Measurements from ENCODE around the gene KCNQ1OT1.

The KCNQ1OT1 gene

DNA sequence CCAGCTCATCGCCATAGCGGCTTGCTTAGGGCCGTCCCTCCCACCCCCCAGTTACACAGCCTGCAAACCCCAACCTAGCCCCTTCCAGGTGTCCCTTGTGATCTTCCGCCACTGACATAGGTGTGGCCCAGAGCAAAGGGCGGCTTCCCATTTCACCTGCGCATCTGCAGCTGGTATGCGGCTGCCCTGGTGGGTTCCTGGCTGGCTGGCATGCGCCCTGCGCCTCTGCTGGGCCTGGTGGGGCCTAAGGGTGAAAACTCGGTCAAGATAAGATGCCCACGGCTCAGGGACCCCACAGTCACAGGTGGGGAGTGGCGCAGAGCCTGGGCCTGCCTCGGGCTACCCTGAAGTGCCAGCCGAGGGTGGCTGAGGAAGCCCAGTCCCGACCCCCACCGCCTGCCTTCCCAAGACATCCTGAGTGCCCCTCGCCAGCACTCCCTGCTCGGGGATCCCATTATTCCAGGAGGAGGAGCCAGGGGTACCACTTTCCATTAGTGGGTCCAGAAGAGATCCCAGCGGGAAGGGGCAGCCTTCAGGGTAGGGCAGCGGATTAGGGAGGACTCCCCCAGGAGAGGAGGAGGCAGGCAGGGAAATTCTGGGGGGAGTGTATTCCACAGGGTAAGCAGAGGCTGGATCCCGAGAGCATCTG lies 36.9 kb upstream of the KCNQ1OT1 start:
- DNase-seq, result no peak

DNA sequence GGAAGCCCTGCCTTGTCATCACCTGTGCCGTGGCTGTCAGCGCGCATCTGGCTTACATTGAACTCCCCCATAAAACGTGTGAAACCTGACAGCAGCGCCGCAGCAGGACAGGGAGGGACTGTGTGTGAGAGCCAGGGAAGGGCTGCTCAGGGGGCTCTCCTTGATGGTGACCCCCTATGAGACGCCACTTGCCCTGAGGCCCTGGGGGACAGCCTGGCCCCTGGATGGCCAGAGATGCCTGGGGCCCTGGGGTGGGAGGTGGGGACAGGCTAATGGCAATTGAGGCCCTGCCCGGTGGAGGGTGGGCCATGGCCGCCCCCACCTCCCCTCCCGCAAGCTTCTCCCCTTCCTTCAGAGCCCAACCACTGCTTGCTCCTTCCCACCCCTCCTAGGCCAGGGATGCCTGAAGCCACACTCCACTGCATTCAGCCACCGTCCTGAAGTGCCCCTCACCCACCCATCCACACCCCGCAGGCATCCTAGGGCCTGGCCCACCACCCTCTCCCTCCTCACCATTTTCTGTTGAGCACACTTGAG lies 35.3 kb upstream of the KCNQ1OT1 start:
- DNase-seq, result no peak

DNA sequence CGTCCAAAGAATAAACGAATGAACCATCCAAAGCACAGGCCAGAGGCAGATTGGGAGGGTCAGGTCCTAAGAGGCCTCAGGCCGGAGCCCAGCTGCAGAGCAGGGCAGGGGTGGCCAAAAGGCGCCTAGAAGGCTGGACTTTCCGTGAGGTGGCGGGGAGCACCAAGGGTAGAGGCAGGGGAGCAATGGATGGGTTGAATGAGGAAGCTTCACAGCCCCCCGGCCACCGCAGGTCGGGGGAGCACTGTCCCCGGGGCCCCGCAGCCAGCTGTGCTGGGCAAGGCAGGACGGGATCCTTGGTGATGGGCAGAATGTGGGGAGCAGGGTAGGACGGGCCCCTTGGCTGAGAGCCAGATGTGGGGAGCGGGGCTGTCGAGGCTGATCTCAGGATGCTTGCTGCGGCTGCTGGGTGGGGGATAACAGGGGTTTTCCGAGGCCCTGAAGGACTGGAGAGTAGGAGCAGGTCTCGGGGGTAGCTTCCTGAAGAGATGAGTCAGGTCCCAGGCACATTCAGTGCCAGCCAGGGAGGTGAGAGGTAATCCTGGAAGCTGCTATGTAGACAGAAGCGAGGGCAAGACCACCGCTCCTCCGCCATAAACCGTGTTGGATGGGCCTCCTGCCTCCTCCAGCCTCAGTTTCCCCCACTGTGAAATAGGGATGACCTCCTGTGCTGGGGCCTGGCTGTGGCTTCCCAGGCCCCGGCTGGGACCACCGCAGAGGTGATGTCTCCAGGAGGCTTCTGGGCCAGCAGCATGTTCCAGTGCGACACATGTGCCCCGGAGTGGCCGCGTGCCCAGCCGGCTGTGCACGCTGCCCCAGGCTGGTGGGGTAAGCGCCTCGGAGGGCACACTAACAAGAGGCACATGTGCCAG lies 34.6 kb upstream of the KCNQ1OT1 start:
- DNase-seq, result no peak

DNA sequence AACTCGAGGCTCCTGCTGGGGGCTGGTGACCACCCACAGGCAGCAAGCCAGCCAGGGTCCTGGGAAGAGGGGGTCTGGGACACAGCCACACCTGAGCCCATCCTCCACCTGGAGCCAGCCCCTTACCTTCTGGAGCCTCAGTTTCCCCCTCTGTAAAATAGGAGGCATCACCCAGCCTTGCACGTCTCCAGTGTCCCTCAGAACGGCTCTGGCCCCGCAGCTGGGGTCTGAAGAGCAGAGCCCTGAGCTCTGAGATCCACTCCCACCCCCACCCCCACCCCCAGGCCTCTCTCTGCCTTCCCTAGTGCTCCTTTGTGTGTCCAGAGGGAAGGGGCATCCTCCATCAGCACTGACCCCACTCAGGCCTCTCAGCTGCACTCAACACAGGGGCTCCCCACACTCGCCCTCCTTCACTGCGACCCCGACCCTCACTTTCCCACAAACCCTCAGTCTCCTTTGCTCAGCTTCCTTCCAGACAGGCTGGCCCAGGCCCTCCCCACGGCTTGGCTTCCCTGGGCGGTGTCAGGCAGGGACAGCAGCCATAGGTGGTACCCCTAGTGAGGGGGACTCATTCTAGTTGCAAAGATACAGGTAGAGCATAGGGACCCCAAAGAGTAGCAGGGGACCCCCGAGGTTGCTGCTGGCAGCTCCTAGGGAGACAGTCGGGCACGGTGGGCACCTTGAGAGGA lies 33.3 kb upstream of the KCNQ1OT1 start:
- DNase-seq, result no peak

DNA sequence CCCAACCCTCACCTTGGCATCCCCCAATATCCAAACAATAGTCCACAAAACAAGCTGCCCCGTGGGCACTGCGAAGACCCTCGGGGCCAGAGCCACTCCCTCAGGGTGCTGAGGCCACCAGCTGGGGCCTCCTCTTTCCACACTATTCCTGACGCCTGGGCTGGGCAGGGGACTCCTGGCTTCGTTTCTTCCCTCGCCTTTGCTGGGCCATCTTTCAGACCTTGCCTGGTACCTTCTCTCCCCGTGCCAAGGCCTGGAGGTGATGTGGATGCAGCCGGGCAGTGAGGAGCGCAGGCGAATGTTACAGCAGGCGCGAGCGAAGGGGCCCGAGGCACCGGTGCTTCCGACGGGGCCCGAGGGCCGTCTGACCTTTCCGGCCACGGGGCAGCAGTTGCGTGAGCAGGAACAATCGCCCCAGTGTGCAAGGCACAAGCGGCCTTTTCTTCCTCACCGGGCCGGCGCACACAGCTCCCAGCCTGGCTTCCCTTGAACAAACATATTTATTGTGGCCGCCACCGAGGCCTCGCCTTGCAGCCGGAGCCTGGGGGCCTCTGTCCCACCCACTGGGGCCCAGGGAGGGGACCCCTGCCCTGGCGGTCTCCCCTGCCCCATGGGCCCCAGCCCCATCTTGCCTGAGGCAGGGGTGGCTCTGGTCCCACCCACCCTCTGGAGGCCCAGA lies 32.6 kb upstream of the KCNQ1OT1 start:
- DNase-seq, result no peak

DNA sequence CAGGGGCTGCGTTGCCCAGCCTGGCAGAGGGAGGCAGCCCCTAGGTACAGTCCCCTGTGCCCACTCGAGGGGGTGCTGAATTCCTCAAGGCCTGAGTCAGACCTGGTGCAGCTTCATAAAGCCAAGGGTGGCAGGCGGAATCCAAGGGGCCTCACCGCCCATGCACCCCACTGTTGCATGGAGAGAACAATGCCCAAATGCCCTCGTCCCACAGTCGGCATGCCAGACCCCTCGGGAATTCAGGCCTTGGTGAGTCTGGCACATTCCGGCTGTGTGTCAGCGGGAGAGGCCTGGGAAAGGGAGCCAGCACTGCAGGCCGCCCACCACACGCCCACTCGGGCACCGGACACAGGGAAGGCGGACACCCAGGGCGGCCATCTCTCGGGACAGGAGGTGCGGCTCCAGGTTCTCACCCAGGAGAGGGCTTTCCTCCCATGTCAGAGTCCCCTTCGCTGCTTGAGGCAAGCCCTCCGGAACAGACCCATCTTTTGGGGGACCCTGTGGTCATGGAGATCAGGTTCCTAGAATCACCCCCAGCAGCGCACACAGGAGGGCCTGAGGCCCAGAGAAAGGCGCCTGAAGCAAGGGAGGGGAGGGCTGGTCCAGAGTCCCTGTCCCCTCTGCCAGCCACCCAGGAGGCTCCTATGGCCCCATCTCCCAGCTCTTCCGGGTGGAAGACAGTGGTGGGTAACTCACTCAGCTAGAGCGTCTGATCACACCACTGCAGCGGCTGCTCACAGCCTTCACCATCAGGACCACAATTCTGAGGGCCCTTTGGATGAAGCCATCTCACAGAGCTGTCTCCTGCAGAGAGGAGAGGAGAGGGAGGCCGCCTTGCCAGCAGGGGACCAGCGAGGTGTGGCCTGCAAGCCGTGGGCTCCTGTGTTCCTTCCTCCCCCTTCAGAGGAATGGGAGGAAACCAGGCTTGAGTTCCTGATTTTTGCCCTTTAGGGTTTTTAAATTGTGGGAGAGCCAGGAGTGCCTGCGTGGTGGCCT lies 31.6 kb upstream of the KCNQ1OT1 start:
- no peak for DNase-seq

DNA sequence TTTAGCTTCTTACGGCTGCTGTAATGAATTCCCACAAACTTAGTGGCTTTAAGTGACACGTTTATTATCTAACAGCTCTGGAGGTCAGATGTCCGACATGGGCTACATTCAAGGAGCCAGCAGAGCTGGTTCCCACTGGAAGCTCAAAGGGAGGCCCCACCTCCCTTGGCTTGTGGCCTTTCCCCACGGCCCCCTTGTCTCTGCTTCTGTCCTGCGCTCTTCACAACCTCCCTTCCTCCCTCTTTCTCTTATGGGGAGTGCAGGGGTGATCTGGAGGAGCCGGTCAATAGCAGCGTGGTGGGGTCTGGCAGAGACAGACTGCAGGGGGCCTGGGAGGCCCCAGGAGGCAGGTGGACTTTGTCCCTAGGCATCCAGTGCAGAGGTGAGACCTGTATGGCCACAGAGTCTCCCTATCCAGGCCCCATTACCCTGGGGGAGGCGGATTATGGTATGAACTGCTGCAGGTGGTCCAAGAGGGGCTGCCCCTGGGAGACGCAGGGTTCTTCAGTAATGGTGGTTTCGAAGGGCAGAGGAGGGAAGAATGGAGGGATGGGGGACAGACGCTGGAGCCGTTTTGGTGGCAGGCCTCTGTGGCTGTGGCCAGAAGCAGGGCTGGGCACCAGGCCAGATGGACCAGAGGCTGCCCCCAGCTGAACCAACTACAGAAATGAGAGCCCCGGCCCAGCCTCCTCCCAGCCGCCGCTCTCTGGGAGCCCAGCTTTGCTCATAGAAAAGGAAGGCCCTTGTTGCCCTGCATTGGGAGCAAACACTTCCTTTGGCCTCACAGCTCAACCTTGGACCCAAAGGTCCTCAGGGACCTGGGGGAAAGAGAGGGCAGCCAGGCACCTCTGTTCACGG lies 30.7 kb upstream of the KCNQ1OT1 start:
- DNase-seq, result no peak

DNA sequence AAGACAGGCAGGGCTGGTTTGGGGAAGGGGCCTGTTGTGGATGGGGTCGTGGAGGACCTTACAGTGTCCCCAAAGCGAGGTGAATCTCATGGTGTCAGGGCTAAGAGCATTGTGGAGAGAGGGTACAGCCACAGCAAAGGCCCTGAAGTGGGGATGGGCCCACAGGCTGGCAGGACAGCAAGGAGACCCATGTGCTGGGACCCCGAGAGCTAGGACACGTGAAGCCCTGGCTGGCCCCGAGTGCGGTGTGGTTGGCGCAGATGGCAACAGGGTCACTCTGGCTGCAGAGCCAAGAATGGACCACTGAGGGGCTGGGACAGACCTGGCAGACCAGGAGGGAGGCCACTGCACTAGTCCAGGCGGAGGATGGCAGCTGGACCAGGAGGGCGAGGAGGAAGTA lies 30.0 kb upstream of the KCNQ1OT1 start:
- DNase-seq, result no peak

DNA sequence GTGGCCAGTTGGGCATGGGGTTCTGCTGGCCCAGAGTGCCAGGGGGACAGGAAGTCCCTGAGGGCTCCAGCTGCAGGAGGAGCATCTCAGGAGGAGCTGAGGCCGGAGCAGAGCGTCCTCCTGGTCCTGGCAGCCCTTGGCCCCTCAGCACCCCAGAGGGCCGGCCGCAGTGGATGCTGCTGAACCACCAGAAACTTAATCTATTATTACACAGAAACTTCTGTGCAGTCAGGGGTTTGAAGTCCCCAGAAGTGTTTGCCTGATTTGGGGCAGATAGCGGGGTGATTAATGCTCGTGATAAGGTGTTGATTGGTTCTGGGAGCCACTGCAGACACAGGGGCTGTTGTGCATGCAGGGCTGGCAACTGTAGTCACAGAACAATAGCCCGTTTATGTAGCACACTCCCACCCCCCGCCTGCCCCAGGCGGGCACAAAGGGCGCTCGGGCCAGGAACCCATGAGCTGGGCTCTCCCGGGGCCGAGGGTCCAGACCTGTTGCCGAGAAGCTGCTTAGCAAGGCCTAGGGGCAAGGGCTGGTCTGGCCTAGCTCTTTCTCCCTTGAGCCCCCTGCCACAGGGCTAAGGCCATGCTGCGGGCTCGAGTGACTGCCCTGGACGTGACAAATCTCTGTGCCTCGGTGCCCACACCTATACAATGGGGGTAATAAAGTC lies 29.0 kb upstream of the KCNQ1OT1 start:
- no peak for DNase-seq

DNA sequence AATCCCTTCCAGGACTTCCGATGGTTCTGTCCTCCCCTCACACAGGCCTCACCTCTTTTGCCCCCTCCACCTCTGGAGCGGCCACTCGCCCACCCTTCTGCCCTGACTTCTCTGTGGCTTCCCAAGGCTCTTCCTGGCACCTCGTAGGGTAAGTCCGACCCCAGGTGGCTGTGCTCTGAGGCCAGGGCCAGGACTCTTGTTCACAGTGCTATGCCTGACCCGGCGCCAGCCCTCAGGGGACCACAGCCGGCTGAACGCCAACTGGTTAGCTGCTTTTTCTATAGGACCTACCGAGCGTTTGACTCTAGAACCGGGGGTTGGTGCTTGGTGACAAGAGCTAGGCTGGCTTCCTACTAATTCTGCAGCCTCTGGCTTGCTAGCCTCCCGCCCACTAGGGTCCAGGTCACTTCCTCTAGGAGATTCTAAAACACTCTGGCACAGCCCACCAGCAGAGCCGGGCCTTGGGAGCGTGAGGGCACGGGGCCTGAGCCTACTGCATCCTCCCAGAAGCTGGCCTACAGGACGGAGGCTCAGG lies 28.4 kb upstream of the KCNQ1OT1 start:
- no peak for DNase-seq

DNA sequence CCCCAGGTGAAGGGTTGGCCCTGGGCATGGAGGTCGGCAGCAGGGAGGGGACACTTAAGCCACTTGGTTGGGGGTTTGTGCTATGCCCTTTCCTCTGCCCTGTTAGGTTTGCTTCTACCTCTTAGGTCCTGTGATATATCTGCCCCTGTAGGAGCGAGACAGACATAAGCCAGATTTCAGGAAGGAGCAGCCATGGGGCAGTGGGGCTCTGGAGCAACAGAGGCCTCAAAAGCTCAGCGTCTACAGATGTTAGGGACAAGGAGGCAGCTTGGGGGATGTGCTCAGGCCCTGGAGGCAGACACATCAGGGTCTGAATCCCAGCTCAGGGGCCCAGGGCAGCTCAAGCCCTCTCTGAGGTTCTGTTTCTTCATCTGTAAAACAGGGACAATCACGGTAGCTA lies 27.2 kb upstream of the KCNQ1OT1 start:
- DNase-seq, result no peak

DNA sequence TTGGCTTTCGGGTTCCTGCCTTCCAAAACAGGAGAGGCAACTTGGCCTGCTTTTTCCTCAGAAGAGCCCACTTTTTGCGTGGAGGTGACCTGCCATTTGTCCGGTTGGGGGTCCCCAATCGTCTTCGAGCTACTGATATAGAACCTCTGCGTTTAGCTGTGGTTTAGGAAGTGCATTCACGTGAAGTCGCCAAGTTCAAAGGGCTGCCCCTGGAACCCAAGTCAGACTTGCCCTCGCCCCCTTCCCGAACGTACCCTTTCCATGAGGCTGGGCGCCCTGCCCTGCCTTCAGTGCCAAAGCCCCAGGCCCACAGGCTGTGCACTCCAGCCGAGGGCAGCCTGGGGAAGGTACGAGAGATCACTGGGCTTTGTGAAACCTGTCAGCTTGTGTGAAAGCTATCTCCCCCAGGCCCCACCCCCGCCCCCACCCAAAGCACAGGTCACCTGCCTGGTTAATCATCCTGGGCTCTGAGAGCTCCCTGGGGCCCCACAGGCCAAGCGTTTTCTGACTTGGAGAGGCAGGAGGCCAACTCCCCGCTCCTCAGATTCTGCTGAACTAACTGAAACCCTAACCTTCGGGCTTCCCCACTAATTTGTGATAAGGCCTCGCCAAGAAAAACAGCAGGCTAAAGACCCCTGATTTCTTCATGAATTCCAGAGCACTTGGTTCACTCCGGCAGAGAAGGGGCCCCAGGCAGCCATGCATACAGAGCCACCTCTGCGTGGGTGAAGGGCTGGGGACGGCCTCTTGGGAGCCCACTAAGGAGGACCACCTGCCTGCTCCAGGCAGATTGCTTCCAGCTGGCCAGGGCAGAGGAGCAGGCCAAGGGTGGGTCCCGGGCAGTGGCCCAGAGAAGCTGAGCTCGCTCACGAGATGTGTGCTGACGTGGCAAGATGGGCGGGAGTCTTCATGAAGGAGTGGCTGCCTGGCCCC lies 25.8 kb upstream of the KCNQ1OT1 start:
- no peak for DNase-seq

DNA sequence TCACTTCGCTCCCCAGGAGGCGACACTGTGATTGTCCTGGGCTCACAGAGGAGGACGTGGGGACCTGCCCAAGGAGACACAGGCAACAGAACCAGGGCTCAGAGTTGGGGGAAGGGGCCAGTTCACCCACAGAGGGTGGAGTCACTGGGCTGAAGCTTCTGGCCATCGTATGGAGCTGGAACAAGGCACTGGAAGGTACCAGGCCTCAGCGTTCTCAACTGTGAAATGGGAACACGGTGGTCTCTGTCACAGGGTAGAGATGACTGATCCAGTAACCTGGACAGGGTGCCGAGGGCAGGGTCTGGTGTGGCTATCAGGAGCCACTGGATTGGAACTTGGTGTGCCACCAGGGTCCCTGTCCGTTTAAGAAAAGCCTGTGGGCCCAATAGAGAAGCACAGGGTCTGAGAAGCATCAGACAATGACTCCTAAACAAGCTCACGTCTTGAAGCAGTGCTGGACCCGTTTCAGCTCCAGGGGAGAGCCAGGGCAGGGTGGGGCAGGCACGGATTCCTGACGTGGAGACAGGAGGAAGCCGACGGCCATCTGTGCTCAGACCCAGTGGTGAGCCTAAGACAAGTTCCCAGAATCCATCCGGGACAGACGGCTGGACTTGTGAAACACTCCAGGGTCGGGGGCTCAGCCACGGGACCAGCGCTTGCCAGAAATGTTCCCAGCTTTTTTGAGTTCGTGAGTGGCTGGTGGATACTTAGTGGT lies 25.0 kb upstream of the KCNQ1OT1 start:
- DNase-seq, result no peak

DNA sequence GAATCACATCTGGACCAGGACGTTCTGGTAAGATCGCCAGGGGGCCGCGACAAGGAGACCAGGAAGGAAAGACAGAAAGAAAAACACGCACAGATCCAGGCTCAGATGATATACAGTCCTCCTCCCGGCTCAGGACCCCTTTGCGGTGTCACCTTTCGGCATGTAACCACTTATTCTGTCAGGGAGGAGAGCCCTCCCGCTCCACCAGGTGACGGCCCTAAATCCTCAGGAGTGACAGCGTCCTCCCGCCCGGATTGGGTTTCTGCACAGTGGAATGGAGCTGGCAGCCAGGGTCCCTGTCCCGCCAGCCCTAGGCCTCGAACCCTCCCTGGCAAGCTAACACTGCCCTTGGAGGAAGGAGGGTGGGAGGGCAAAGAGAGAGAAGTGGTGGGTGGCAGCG lies 24.3 kb upstream of the KCNQ1OT1 start:
- DNase-seq, result no peak

DNA sequence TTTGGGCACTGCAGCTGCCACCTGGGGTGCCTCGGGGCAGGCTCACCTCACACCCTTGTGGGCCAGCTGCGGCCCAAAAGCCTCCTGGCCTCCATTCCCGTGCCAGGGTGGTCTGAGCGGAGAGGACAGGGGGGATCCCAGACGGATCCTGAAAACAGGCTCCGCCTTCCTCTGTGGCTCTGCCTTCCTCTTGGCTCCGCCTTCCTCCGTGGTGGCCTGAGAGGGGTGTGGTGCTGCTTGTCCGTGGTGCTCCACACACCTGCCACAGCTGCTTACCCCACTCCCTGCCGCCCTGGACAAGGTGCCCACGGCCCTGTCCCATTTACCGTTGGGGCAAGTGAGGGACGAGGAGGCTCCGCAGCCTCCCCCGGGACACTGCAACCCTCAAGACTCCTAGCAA lies 23.2 kb upstream of the KCNQ1OT1 start:
- DNase-seq, result no peak

DNA sequence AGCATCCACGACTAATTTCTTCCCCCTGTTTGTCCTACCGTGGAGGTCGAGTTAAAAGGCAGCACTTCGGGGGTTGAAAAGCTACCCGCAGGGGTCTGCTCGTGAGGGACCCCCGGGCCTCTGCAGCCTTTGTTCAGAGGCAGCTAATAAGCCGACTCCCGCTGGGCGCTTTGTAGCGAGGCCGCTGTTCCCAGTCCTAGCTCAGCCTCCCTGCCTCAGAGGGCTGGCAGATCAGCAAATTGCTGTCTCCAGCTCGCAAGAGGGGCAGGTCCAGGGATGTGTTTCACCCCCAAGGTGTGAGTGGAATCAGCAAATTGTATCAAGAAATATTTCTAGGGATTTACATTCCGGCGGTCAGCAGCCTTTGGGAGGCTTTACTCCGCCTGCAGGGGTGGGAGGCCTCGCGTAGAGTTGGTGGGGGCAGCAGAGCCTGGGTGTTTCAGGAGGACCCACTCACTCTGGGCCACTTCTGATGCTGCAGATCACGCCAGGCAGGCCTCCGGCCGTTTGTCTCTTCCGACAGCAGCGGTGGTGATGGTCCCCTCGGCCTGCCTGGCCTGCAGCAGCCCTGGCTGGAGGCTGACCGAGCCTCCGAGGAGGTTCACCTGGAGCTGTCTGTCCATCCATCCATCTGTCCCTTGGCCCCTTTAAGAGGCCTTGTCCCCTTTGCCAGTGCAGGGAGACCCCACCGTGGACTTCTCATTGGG lies 21.6 kb upstream of the KCNQ1OT1 start:
- no peak for DNase-seq

DNA sequence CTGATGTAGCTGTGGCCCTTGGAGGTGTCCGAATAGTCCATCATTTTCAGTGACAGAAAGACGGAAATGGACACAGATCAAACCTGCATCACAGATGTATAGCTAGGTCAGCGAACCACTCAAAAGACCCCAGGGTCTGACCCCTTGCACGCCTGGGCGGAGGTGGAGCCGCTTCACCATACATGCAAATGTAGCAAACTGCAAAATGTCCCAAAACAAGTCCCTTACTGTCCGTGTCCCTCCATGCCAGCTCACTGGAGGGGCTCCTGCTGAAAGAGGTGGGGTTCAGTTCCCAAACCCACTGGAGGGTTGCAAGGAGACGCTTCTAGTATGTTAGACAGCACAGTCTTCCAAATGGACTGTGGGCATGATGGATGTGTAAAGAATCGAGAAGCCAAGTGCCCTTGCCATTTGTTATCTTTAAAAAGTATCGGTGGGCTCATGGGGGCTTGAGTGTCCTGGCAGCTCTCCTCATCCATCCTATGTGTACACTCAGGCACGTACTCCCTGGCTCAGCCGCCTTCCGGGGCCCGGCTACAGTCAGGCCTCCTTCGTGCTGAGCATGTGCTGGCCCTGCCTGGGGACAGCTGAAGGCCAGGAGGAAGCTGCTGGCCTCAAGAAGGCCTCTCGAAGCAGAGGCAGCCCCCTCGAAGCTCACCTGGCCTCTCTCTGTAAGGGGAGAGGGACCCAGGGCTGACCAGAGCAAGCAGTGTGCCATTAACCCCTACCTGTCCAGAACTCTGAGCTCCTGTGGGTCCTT lies 20.2 kb upstream of the KCNQ1OT1 start:
- no peak for DNase-seq
